ENCODE data around the gene EDN1.
"Not testable (repeated sequence)": the region's sequence is repeated elsewhere in the genome, so short reads cannot be mapped to it uniquely, and the experiment has no call there.

Gene EDN1

GRCh38 chr6:12295558-12296254, 5.5 kb downstream of the EDN1 start:
- DNase-seq, result no peak

GRCh38 chr6:12296255-12296573, 6.1 kb downstream of the EDN1 start:
- no peak for DNase-seq

GRCh38 chr6:12296604-12297003, 6.4 kb downstream of the EDN1 start:
- no peak for DNase-seq

- DNase-seq, result no peak
Observed at GRCh38 chr6:12297363-12298016, 7.3 kb downstream of the EDN1 start.

- DNase-seq, result no peak
Observed at GRCh38 chr6:12298017-12298978, 8.1 kb downstream of the EDN1 start.

GRCh38 chr6:12298995-12299394, 8.8 kb downstream of the EDN1 start:
- DNase-seq, result no peak

- DNase-seq, result no peak
Observed at GRCh38 chr6:12301018-12301417, 10.9 kb downstream of the EDN1 start.

GRCh38 chr6:12304487-12304886, 14.3 kb downstream of the EDN1 start:
- DNase-seq, result no peak

- DNase-seq, result no peak
Observed at GRCh38 chr6:12309070-12309469, 18.9 kb downstream of the EDN1 start.

- DNase-seq, result no peak
Observed at GRCh38 chr6:12311106-12311505, 20.9 kb downstream of the EDN1 start.

GRCh38 chr6:12312736-12313135, 22.6 kb downstream of the EDN1 start:
- DNase-seq, result no peak

GRCh38 chr6:12313306-12313991, 23.3 kb downstream of the EDN1 start:
- DNase-seq, result no peak

- DNase-seq, result no peak
Observed at GRCh38 chr6:12313992-12314589, 23.9 kb downstream of the EDN1 start.

GRCh38 chr6:12314751-12315150, 24.6 kb downstream of the EDN1 start:
- no peak for DNase-seq

GRCh38 chr6:12315292-12316081, 25.3 kb downstream of the EDN1 start:
- no peak for DNase-seq

- no peak for DNase-seq
Observed at GRCh38 chr6:12318749-12319148, 28.6 kb downstream of the EDN1 start.

GRCh38 chr6:12320074-12320473, 29.9 kb downstream of the EDN1 start:
- not testable (repeated sequence) for DNase-seq

- no peak for DNase-seq
Observed at GRCh38 chr6:12324099-12324498, 33.9 kb downstream of the EDN1 start.

GRCh38 chr6:12324748-12325147, 34.6 kb downstream of the EDN1 start:
- no peak for DNase-seq

- no peak for DNase-seq
Observed at GRCh38 chr6:12325872-12326271, 35.7 kb downstream of the EDN1 start.

GRCh38 chr6:12327391-12327790, 37.2 kb downstream of the EDN1 start:
- DNase-seq, result no peak

- DNase-seq, result no peak
Observed at GRCh38 chr6:12327988-12328387, 37.8 kb downstream of the EDN1 start.
